NB4 (cell line): ENCODE measurements around the gene AARSD1.
"Not testable (repeated sequence)": the region's sequence is repeated elsewhere in the genome, so short reads cannot be mapped to it uniquely, and the experiment has no call there.

ENCODE experiments used
- DNase-seq: peaks from one replicate; pipeline ENCODE4 v3.0.0; 2010; ENCODE audit warnings: low read depth
- H3K4me3 ChIP-seq: one replicate; pipeline ENCODE4 v1.5.1; 2011; ENCODE audit warnings: mild to moderate bottlenecking, low read depth, low read length, moderate library complexity
- CTCF ChIP-seq: IDR thresholded peaks from one replicate; pipeline ENCODE4 v1.5.1; 2012; ENCODE audit warnings: low read depth, low read length
- MAX ChIP-seq: IDR thresholded peaks from 2 replicates; pipeline ENCODE4 v1.6.1; 2011; ENCODE audit warnings: low read depth, low read length
- MYC ChIP-seq: IDR thresholded peaks from 2 replicates; pipeline ENCODE4 v1.6.1; 2011; ENCODE audit warnings: low read depth, low read length
- POLR2A ChIP-seq: IDR thresholded peaks from 2 replicates; pipeline ENCODE4 v1.6.1; 2011; ENCODE audit warnings: mild to moderate bottlenecking; ENCODE audit not compliant: insufficient read length; ENCODE audit errors: extremely low read depth

The AARSD1 gene

DNA sequence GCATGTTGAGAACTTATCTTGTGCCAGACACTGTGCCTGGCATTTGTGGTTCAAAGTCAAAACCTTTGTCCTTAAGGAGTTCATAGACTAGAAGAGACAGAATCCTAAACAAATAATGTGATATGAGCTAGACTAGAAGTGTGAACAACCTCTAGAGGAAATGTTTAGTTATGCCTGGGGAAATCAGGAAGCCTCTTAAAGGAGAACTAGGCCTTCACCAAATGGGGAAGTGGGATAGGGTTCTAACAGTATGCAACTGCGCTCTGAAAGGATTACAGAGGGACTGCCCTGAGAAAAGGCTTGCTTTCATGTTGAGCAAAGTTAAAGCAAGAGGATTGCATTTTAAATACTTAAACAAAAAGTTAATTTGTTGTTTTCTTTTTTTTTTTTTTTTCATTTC is 21.0 kb upstream of the AARSD1 start:
- no peak overlapping the region for H3K4me3 ChIP-seq
- TF ChIP-seq CTCF: no peak
- DNase-seq: peak; percentile 88

DNA sequence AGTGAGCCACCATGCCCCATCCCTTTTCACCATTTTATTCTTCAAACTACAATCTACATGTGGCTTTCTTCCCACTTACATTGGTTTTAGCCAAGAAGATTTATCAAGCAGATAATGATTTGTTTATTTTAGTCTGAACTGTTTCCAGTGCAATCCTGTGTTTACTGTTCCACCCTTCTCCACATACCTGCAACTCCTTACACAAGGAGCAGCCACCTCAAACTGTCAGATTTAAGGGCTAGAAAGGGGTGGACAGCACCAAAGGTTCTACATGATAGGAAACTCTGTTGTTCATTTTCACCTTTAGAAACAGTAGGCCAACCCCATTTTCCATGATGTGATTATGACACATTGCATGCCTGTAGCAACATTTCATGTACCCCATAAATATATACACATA is 18.0 kb upstream of the AARSD1 start:
- no peak for DNase-seq
- TF ChIP-seq POLR2A (no peak), MAX (no peak), MYC (no peak)
- H3K4me3 ChIP-seq: no peak overlapping the region

GRCh38 chr17:42980766-42981397 is 16.6 kb upstream of the AARSD1 start:
- TF ChIP-seq MYC (peak; percentile 17; the same call in 1 of the 2 replicates), POLR2A (peak; percentile 33), MAX (peak; percentile 52; the same call in 1 of the 2 replicates), CTCF (no peak)
- peak overlapping the region; percentile 84 for H3K4me3 ChIP-seq
- peak; percentile 69 for DNase-seq

DNA sequence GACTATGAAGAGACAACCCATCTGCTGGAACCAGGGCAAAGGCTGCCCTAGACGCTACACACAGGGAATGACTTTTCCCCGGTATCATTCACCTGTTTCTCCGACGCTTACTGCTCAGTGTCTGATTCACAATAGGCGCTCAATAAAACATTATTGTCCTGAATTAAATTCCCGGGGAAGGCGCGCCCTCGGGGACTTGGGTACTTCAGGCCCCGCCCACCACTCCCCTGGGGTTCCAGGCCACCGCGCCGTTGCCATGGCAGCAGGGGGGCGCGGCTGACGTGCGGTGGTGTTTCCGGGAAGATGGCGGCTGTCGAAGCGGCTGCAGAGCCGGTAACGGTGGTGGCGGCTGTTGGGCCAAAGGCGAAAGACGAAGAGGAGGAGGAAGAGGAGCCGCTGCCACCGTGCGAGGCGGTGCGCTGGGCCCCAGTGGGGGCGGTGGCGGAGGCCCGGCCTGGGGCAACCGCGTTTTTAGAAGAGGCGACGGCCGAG is 16.1 kb upstream of the AARSD1 start, which contains the start of gene RUNDC1:
TSS of gene RUNDC1 (plus strand) at position 292 of the 492 bp plus-strand sequence. CDS start at position 304, 12 bp downstream.
- peak; percentile 90 for DNase-seq
- no peak for TF ChIP-seq CTCF
- TF ChIP-seq MAX: no peak; the same call in 1 of the 2 replicates
- no peak for TF ChIP-seq POLR2A
- H3K4me3 ChIP-seq: peak within 1 kb of the TSS; percentile 84

GRCh38 chr17:42979511-42980273 is 15.4 kb upstream of the AARSD1 start, which contains the start of gene PTGES3L:
Gene PTGES3L, minus strand, starts transcription at chr17:42980080. Its CDS starts 27 bp downstream, at chr17:42980053.
- peak within 1 kb of the TSS; percentile 84 for H3K4me3 ChIP-seq
- TF ChIP-seq CTCF (no peak), POLR2A (no peak), MYC (no peak), MAX (no peak)
- peak; percentile 60 for DNase-seq

GRCh38 chr17:42975701-42976100 is 11.4 kb upstream of the AARSD1 start:
- not testable (repeated sequence) for H3K4me3 ChIP-seq, DNase-seq
